CD4-positive, alpha-beta T cell (primary cell): ENCODE data around the gene SPNS3. TPM values are rescaled to one million over a fixed set of nuclear protein-coding genes. Genes with fewer than 3 reads are reported as not detected.

ENCODE experiments used
- ATAC-seq: fragments of 200-7000 bp; cut with Tn5 transposase; one replicate; pipeline ENCODE4 v1.10.0; 2022; ENCODE audit warnings: mild to moderate bottlenecking; ENCODE audit not compliant: poor library complexity
- CTCF ChIA-PET: fragments of 350-600 bp; sonication (Branson Sonifier 250); formaldehyde crosslinking; loops from one replicate; lab custom pipeline; 2021; ENCODE audit warnings: antibody characterized with exemption, inconsistent platforms; lab: Charles Lee
- POLR2A ChIA-PET: fragments of 350-600 bp; sonication (Branson Sonifier 250); formaldehyde crosslinking; loops from one replicate; lab custom pipeline; 2021; ENCODE audit warnings: antibody characterized with exemption, inconsistent platforms; lab: Charles Lee
- DNase-seq, 14 experiments: peaks; one replicate each; pipeline ENCODE4 v3.0.0-alpha.2; 2013 to 2020; ENCODE audit warnings: mixed read lengths in 2 of 14
- H3K27ac ChIP-seq, 2 donors: one replicate each; pipeline versions ENCODE4 v1.5.1 to v1.7.0; 2013; ENCODE audit warnings: low read length in 2 of 2, low read depth in 1 of 2, mild to moderate bottlenecking in 1 of 2
- H3K27me3 ChIP-seq, 2 experiments: 1 replicate in 1 of 2; 2 replicates in 1 of 2; pipeline versions ENCODE4 v1.6.1 to v1.7.0; 2013; ENCODE audit warnings: low read length in 2 of 2, control low read depth in 1 of 2, mild to moderate bottlenecking in 1 of 2, moderate library complexity in 1 of 2; ENCODE audit not compliant: insufficient read depth in 2 of 2, control insufficient read depth in 1 of 2
- H3K36me3 ChIP-seq: one replicate; pipeline ENCODE4 v1.6.1; 2013; ENCODE audit warnings: low read length, control low read depth; ENCODE audit not compliant: insufficient read depth
- H3K4me1 ChIP-seq: one replicate; pipeline ENCODE4 v1.6.1; 2013; ENCODE audit warnings: low read length, control low read depth; ENCODE audit not compliant: insufficient read depth
- H3K4me3 ChIP-seq: one replicate; pipeline ENCODE4 v1.5.1; 2013; ENCODE audit warnings: mild to moderate bottlenecking, low read length, moderate library complexity
- H3K9me3 ChIP-seq, 2 experiments: 1 replicate in 1 of 2; 2 replicates in 1 of 2; pipeline versions ENCODE4 v1.6.1 to v1.7.0; 2013; ENCODE audit warnings: low read length in 2 of 2, mild to moderate bottlenecking in 2 of 2, control low read depth in 1 of 2, moderate library complexity in 1 of 2; ENCODE audit not compliant: control insufficient read depth in 1 of 2, insufficient read depth in 1 of 2
- H3K27ac Mint-ChIP-seq: one replicate; pipeline ENCODE4 v1.8.0; 2020; ENCODE audit warnings: mixed read lengths
- H3K27me3 Mint-ChIP-seq: one replicate; pipeline ENCODE4 v1.8.0; 2021; ENCODE audit warnings: mixed read lengths
- H3K36me3 Mint-ChIP-seq: one replicate; pipeline ENCODE4 v1.8.0; 2021; ENCODE audit warnings: low read depth, mixed read lengths
- H3K4me1 Mint-ChIP-seq: one replicate; pipeline ENCODE4 v1.8.0; 2021; ENCODE audit warnings: low read depth, mixed read lengths
- H3K4me3 Mint-ChIP-seq: one replicate; pipeline ENCODE4 v1.8.0; 2020; ENCODE audit warnings: mild to moderate bottlenecking, mixed read lengths
- H3K9me3 Mint-ChIP-seq: one replicate; pipeline ENCODE4 v1.8.0; 2020; ENCODE audit warnings: mixed read lengths
- CTCF ChIP-seq: fragments of 200-600 bp; IDR thresholded peaks from one replicate; pipeline ENCODE4 v1.8.0; 2022; ENCODE audit warnings: antibody characterized with exemption, mild to moderate bottlenecking
- intact Hi-C, 2 experiments: fragments of 100-400 bp; cut with DNase I in 1 of 2; cut with micrococcal nuclease in 1 of 2; formaldehyde crosslinking; loops; one replicate each; pipeline versions ENCODE4 v1.15.1 to v1.9.0; 2023 to 2025; cut with DNase I, micrococcal nuclease
- total RNA-seq, 174 experiments: library from RNA in 2 of 174; stranded (reverse) in 2 of 174; gene quantifications; one replicate each; pipeline ENCODE4 v1.2.3 and lab custom pipeline; 2021 to 2026

The SPNS3 gene
- total RNA-seq, 2 experiments from 2014 or later: 2.3 to 2.5 TPM

- H3K27me3 ChIP-seq: no peaks in the 10 kb centered on the region
- CTCF ChIA-PET: no interaction called here
- Mint-ChIP-seq H3K4me1 (peaks cover 21% of the 10 kb centered on the region), H3K4me3 (no peak overlapping the region), H3K27ac (no peak overlapping the region), H3K27me3 (no peaks in the 10 kb centered on the region), H3K9me3 (no peaks in the 10 kb centered on the region), H3K36me3 (no peaks in the 10 kb centered on the region)
- no peak for TF ChIP-seq CTCF
- H3K4me1 ChIP-seq: peaks cover 18% of the 10 kb centered on the region
- POLR2A ChIA-PET: no interaction called here
- ATAC-seq (no peak), DNase-seq (no peak)
- H3K9me3 ChIP-seq: no peaks in the 10 kb centered on the region
- H3K27ac ChIP-seq: no peak overlapping the region
- no peak overlapping the region for H3K4me3 ChIP-seq
- no peaks in the 10 kb centered on the region for H3K36me3 ChIP-seq
- intact Hi-C loops: no loop called here
Measured at GRCh38 chr17:4438162-4438944, 4.6 kb downstream of the SPNS3 start.

GRCh38 chr17:4440021-4440420 is 6.3 kb downstream of the SPNS3 start:
- H3K4me1 ChIP-seq: peaks cover 7% of the 10 kb centered on the region
- TF ChIP-seq CTCF: no peak
- H3K27me3 ChIP-seq: no peaks in the 10 kb centered on the region
- Mint-ChIP-seq H3K4me3 (no peak overlapping the region), H3K4me1 (peaks cover 12% of the 10 kb centered on the region), H3K36me3 (no peaks in the 10 kb centered on the region), H3K9me3 (no peaks in the 10 kb centered on the region), H3K27me3 (no peaks in the 10 kb centered on the region), H3K27ac (no peak overlapping the region)
- no peaks in the 10 kb centered on the region for H3K36me3 ChIP-seq
- H3K9me3 ChIP-seq: no peaks in the 10 kb centered on the region
- intact Hi-C loops: no loop called here
- no peak overlapping the region for H3K27ac ChIP-seq
- no peak for ATAC-seq
- ChIA-PET POLR2A (no interaction called here), CTCF (no interaction called here)
- H3K4me3 ChIP-seq: no peak overlapping the region
- no peak for DNase-seq

- Mint-ChIP-seq H3K4me1 (peaks cover 12% of the 10 kb centered on the region), H3K36me3 (no peaks in the 10 kb centered on the region), H3K27me3 (no peaks in the 10 kb centered on the region), H3K27ac (no peak overlapping the region), H3K9me3 (no peaks in the 10 kb centered on the region), H3K4me3 (no peak overlapping the region)
- H3K27ac ChIP-seq: no peak overlapping the region
- ChIA-PET CTCF (no interaction called here), POLR2A (no interaction called here)
- intact Hi-C loops: no loop called here
- ATAC-seq (no peak), DNase-seq (no peak)
- H3K9me3 ChIP-seq: no peaks in the 10 kb centered on the region
- H3K36me3 ChIP-seq: no peaks in the 10 kb centered on the region
- H3K4me1 ChIP-seq: peaks cover 7% of the 10 kb centered on the region
- H3K27me3 ChIP-seq: no peaks in the 10 kb centered on the region
- no peak for TF ChIP-seq CTCF
- no peak overlapping the region for H3K4me3 ChIP-seq
Measured at GRCh38 chr17:4440690-4441686, 7.2 kb downstream of the SPNS3 start.
